Neural cell (in vitro differentiated cells): ENCODE results near the gene HDLBP. TPM values are rescaled to one million over a fixed set of nuclear protein-coding genes. Genes with fewer than 3 reads are reported as not detected.

ENCODE experiments used
- H2AFZ ChIP-seq: fragments of 200-600, 300-800 bp; sonication (generic), shearing (Covaris generic); 2 replicates; pipeline ENCODE4 v1.6.0; 2014; ENCODE audit warnings: low read depth, mild to moderate bottlenecking, antibody characterized with exemption, low read length, moderate library complexity
- H3F3A ChIP-seq: fragments of 200-600 bp; shearing (Covaris generic); 2 replicates; pipeline ENCODE4 v1.6.1; 2016; ENCODE audit warnings: mild to moderate bottlenecking, moderate library complexity, mixed read lengths, antibody characterized with exemption, low read length; ENCODE audit not compliant: insufficient read depth, poor library complexity, severe bottlenecking
- H3K27ac ChIP-seq: fragments of 200-600, 300-800 bp; sonication (generic), shearing (Covaris generic); 2 replicates; pipeline ENCODE4 v1.5.1; 2014; ENCODE audit warnings: mild to moderate bottlenecking, low read length, moderate library complexity
- H3K27me3 ChIP-seq: fragments of 300-800, 200-600 bp; sonication (generic), shearing (Covaris generic); 2 replicates; pipeline ENCODE4 v1.6.0; 2014; ENCODE audit warnings: mild to moderate bottlenecking, low read depth, low read length, moderate library complexity; ENCODE audit not compliant: insufficient read depth
- H3K36me3 ChIP-seq: fragments of 300-800, 200-600 bp; sonication (generic), shearing (Covaris generic); 2 replicates; pipeline ENCODE4 v1.5.1; 2014; ENCODE audit warnings: mild to moderate bottlenecking, antibody characterized with exemption, low read length, moderate library complexity; ENCODE audit not compliant: insufficient read depth
- H3K4me2 ChIP-seq: fragments of 300-800, 200-600 bp; sonication (generic), shearing (Covaris generic); 2 replicates; pipeline ENCODE4 v1.6.0; 2014; ENCODE audit warnings: mild to moderate bottlenecking, low read length
- H3K4me3 ChIP-seq: fragments of 300-800, 200-600 bp; sonication (generic), shearing (Covaris generic); 2 replicates; pipeline ENCODE4 v1.5.1; 2014; ENCODE audit warnings: mild to moderate bottlenecking, low read length, moderate library complexity
- H3K79me2 ChIP-seq: fragments of 200-600 bp; shearing (Covaris generic); replicated peaks from 2 replicates; pipeline ENCODE4 v1.6.0; 2014; ENCODE audit warnings: mild to moderate bottlenecking, low read length, moderate library complexity; ENCODE audit not compliant: insufficient read depth
- H3K9ac ChIP-seq: fragments of 300-800, 200-600 bp; sonication (generic), shearing (Covaris generic); 2 replicates; pipeline ENCODE4 v1.6.1; 2016; ENCODE audit warnings: mild to moderate bottlenecking, low read length, mixed read lengths
- H3K9me2 ChIP-seq: fragments of 200-600 bp; shearing (Covaris generic); 2 replicates; pipeline ENCODE4 v1.6.1; 2016; ENCODE audit warnings: mild to moderate bottlenecking, low read length, mixed read lengths; ENCODE audit not compliant: insufficient read depth
- H3K9me3 ChIP-seq: fragments of 200-600, 300-800 bp; sonication (generic), shearing (Covaris generic); 2 replicates; pipeline ENCODE4 v1.6.1; 2016; ENCODE audit warnings: mild to moderate bottlenecking, mixed run types, low read length, moderate library complexity, mixed read lengths
- H4K20me1 ChIP-seq: fragments of 200-600 bp; shearing (Covaris generic); 2 replicates; pipeline ENCODE4 v1.6.1; 2016; ENCODE audit warnings: mild to moderate bottlenecking, mixed run types; ENCODE audit not compliant: insufficient read depth
- CTCF ChIP-seq: fragments of 450-650 bp; IDR thresholded peaks from 2 replicates; pipeline ENCODE4 v1.5.1; 2014; ENCODE audit warnings: antibody characterized with exemption, mild to moderate bottlenecking, moderate library complexity; ENCODE audit not compliant: poor library complexity, severe bottlenecking
- EP300 ChIP-seq: fragments of 450-650 bp; conservative IDR thresholded peaks from 2 replicates; pipeline ENCODE4 v1.6.1; 2014; ENCODE audit warnings: antibody characterized with exemption, mild to moderate bottlenecking, moderate library complexity; ENCODE audit not compliant: poor library complexity, severe bottlenecking
- EZH2 ChIP-seq: fragments of 200-600, 300-800 bp; shearing (Covaris generic), sonication (generic); IDR thresholded peaks from 2 replicates; pipeline ENCODE4 v1.6.1; 2014; ENCODE audit warnings: antibody characterized with exemption, low read length, borderline replicate concordance, mild to moderate bottlenecking; ENCODE audit not compliant: insufficient read depth, poor library complexity, severe bottlenecking
- MXI1 ChIP-seq: fragments of 450-650 bp; conservative IDR thresholded peaks from 2 replicates; pipeline ENCODE4 v1.6.1; 2014; ENCODE audit warnings: antibody characterized with exemption, mild to moderate bottlenecking; ENCODE audit not compliant: poor library complexity, severe bottlenecking
- POLR2AphosphoS5 ChIP-seq: IDR thresholded peaks from 2 replicates; pipeline ENCODE4 v1.6.1; 2012
- RAD21 ChIP-seq: fragments of 450-650 bp; conservative IDR thresholded peaks from 2 replicates; pipeline ENCODE4 v1.6.1; 2014; ENCODE audit warnings: antibody characterized with exemption, mild to moderate bottlenecking, moderate library complexity
- REST ChIP-seq: IDR thresholded peaks from 2 replicates; pipeline ENCODE4 v1.6.1; 2012; ENCODE audit warnings: borderline replicate concordance
- SMC3 ChIP-seq: fragments of 450-650 bp; conservative IDR thresholded peaks from 2 replicates; pipeline ENCODE4 v1.6.1; 2014; ENCODE audit warnings: antibody characterized with exemption, mild to moderate bottlenecking, moderate library complexity; ENCODE audit not compliant: poor library complexity
- TAF1 ChIP-seq: IDR thresholded peaks from 2 replicates; pipeline ENCODE4 v1.6.1; 2012; ENCODE audit warnings: low read depth
- polyA plus RNA-seq: library from polyadenylated mRNA; depleted of rRNA; stranded (reverse); fragments of >200 nt; gene quantifications from 2 replicates; pipeline ENCODE4 v1.2.3, GENCODE V29; 2014

The HDLBP gene
- polyA plus RNA-seq, 1 donor from 2014 or later: 61.9 TPM

GRCh38 chr2:241260911-241261310, 54.6 kb downstream of the HDLBP start:
- H3K4me2 ChIP-seq: no peak overlapping the region
- H3K36me3 ChIP-seq: peaks cover 3% of the 10 kb centered on the region
- no peaks in the 10 kb centered on the region for H3K79me2 ChIP-seq

GRCh38 chr2:241258505-241259280, 56.8 kb downstream of the HDLBP start:
- Histone ChIP-seq H3F3A (no peaks in the 10 kb centered on the region), H2AFZ (no peak overlapping the region), H3K4me2 (no peak overlapping the region), H4K20me1 (no peaks in the 10 kb centered on the region), H3K27me3 (no peaks in the 10 kb centered on the region), H3K9ac (no peak overlapping the region), H3K4me3 (no peak overlapping the region), H3K36me3 (peaks cover 15% of the 10 kb centered on the region), H3K9me3 (no peaks in the 10 kb centered on the region), H3K27ac (no peak overlapping the region), H3K9me2 (no peaks in the 10 kb centered on the region), H3K79me2 (no peaks in the 10 kb centered on the region)
- TF ChIP-seq POLR2AphosphoS5: no peak
- no peak for TF ChIP-seq MXI1
- TF ChIP-seq REST: no peak
- TF ChIP-seq EZH2: no peak
- TF ChIP-seq TAF1: no peak
- TF ChIP-seq SMC3: no peak
- TF ChIP-seq EP300: no peak

More at GRCh38 chr2:241260911-241261310, 54.6 kb downstream of the HDLBP start:
- Histone ChIP-seq H3F3A (no peaks in the 10 kb centered on the region), H3K4me3 (no peak overlapping the region), H3K9ac (no peak overlapping the region), H3K27me3 (no peaks in the 10 kb centered on the region), H3K27ac (no peak overlapping the region), H3K9me3 (no peaks in the 10 kb centered on the region), H2AFZ (no peak overlapping the region), H4K20me1 (no peaks in the 10 kb centered on the region), H3K9me2 (no peaks in the 10 kb centered on the region)
- no peak for TF ChIP-seq MXI1
- no peak for TF ChIP-seq EZH2
- no peak for TF ChIP-seq EP300
- no peak for TF ChIP-seq POLR2AphosphoS5
- no peak for TF ChIP-seq TAF1
- no peak for TF ChIP-seq SMC3
- no peak for TF ChIP-seq REST
- TF ChIP-seq RAD21: no peak
- TF ChIP-seq CTCF: no peak
